ENCODE results near the gene TRAK1.
A peak's percentile ranks its signal among the peaks of the same experiment; 100 is the strongest.
"Not testable (repeated sequence)": the region's sequence is repeated elsewhere in the genome, so short reads cannot be mapped to it uniquely, and the experiment has no call there.

The TRAK1 gene, protein sequence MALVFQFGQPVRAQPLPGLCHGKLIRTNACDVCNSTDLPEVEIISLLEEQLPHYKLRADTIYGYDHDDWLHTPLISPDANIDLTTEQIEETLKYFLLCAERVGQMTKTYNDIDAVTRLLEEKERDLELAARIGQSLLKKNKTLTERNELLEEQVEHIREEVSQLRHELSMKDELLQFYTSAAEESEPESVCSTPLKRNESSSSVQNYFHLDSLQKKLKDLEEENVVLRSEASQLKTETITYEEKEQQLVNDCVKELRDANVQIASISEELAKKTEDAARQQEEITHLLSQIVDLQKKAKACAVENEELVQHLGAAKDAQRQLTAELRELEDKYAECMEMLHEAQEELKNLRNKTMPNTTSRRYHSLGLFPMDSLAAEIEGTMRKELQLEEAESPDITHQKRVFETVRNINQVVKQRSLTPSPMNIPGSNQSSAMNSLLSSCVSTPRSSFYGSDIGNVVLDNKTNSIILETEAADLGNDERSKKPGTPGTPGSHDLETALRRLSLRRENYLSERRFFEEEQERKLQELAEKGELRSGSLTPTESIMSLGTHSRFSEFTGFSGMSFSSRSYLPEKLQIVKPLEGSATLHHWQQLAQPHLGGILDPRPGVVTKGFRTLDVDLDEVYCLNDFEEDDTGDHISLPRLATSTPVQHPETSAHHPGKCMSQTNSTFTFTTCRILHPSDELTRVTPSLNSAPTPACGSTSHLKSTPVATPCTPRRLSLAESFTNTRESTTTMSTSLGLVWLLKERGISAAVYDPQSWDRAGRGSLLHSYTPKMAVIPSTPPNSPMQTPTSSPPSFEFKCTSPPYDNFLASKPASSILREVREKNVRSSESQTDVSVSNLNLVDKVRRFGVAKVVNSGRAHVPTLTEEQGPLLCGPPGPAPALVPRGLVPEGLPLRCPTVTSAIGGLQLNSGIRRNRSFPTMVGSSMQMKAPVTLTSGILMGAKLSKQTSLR

DNA sequence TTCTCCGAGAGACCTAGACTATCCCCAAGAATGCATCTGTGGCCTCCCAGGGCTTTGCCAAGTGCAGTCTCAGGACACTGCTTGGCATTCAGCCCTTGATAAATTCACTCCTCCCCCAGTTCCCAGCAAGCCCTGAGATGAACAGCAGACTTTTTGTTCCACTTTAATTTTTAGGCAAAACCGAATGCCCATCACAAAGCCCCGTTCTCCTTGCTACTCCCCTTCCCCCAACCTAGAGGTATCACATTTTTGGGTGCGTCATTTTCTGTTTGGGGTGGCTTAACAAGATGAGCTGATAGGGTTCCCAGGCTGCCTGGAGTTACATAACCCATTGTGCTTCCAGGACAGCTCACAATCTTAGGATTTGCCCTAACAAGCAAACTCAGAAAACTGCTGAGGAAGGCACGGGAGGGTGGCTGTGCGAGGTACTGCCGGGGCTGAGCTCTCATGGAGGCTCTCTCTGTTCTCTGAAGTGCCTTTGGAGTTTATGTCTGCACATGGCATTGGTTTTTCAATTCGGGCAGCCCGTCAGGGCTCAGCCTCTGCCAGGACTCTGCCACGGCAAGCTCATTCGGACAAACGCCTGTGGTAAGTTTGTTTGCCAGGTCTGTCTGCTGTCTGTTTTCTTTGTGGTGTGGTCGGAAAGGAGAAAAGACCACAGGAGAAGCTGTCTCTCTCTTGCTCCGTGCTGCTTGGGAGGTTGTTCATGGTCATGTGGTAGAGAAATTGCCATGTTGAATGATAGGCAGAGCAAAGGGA, at the start of gene TRAK1:
Gene TRAK1 (plus strand): TSS at position 385 of the 759 bp plus-strand sequence. CDS start 113 bp downstream, at position 498.
- no peak for DNase-seq

DNA sequence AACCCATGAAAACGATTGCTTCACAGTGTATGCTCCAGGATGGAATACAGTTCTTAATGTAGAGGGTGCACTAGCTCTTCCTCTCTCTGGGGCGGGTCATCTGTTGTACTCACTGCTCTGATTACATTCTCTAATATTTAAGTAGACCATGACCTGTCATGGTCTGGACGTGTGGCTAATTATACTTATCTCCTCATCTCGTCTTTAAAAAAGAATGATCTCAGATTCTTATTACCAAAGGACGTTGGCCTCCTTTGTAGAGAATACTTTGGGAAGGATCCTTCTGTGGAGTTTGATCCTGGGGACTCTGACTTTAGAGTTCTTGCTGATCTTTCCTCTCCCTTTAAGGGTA, 48.4 kb upstream of the TRAK1 start:
- no peak for DNase-seq

DNA sequence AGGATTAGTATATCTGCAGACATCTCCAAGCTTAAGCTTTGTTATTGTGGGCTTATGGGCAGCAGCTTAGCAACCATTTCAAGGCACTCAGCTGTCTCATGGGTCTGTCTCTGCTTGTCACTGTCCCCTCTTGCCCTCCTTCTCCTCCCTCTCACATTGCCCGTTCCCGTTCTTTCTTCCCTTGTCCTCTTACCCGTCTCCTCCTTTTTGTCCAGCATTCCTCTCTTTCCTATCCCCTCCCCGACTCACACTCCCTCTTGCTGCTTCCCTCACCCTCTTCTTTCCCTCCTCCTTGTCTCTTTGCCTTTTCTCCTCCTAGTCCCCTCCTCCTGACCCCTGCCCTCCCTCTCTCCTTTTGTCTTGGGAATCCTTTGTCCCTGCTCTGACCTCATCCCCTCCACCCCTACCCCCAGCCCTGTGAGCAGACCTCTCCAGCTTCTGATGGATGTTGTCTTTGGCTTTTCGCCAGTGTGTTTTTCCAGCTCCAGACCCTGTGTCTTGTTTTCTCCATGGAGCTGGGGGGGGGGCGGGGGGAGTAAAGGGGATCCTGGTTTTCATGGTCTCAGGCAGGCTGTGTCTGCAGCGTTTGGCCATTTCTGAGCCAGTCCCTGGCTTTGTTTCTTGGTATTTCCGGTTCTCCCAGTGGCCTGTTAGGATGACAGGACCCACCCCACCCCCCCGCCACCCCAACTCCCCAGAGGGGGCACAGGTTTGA, 47.9 kb upstream of the TRAK1 start:
- DNase-seq = peak in 1 of 2 experiments; percentile 6

DNA sequence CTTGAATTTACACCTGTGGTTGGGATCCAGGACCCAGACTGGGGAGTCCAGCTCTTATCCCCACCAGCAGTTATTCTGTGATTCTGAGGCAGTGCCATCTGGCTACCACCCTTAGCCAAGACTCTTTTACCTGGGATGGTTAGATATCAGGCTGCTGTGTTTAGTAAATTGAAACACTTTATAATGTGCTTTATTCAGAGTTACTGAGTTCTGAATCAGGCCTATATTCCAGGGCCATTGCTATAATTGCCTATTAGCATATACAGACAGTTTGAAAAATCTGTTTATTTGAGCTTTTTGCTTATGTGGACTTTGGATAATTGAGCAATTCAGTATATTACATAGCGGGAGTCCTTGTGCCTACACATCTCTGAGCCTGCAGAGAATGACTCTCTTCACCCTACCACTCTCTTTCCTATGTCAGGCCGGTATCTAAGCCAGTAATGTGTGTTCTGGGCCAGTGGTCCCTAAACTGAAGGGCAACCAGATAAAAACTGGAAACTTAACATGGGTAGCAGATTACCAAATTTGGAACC, 45.4 kb upstream of the TRAK1 start:
- DNase-seq = no peak

DNA sequence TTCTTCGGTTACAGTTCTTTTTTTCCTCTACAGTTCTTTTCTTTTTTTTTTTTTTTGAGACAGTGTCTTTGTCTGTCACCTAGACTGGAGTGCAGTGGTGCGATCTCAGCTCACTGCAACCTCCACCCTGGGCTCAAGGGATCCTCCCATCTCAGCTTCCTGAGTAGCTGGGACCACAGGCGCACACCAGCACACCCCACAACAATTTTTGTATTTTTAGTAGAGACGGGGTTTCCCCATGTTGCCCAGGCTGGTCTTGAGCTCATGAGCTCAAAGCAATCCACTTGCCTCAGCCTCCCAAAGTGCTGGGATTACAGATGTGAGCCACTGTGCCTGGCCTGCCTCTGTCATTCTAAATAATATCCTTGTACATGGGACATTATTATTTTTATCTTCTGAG, 42.6 kb upstream of the TRAK1 start:
- DNase-seq = not testable (repeated sequence)

DNA sequence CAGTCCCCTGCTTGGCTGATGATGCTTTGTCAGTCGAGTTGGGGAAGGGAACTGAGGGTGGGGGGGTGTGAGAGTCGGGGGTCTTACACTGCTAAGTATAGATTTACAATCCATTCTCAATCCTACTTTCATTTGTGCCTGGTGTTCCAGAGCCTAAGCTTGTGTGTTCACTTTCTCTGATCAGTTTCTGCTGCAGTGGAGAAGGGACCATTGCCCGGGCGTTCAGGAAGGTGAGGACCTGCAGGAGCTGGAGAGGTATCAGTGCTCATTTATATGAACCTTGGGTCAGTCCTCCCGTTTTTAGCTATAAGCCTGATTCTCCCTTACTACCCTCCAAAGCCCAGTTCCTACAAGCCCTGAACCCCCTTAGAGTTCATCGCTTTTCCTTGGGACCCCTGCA, 41.0 kb upstream of the TRAK1 start:
- DNase-seq = no peak

DNA sequence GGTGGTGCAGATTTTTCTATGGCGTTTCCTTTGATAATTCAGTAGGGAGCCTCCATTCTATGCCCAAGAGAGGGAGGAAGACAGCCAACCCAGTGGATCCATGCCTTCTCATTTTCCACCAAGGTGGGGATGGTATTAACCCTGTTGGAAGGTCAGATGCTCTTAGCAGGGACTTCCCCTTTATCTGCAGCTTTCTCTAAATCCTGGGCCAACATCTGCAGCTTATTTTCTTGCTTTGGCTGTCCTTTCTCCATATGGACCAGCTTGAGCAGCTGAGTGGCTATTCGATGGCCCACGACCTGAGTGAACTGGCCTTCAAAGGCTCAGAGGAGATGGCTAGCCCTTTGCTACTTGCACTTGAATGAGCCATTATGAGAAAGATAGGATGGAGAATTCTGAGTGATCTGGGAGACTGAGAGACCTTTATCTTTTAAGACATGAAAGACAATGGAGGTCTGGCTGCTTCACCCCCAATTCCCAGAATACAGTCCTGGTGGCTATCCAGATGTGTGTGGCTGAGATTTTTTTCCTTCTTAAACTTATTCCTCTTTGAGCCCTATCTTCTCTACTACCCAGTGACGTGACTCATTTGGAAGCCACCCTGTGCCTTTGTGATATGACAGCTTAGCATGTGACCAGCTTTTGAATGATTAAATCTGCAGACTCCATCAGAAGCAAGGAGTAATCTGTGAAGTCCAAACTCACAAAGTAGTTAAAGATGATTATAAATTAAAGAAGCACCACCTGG, 39.6 kb upstream of the TRAK1 start:
- DNase-seq = no peak

DNA sequence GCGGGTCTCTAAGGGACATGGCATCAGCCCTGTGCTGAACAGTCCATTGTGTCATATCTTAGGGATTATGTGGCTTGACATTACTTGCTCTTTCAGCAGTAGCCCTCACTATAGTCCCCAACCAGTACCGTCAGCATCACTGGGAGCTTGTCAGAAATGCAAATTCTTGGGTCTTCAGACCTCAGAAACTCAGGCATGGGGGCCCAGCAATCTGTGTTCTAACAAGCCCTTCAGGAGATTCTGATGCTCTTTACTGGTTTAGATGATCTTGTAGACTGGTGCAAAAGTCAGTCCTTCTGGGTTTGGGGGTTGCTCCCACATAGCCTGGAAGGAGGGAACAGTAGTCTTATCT, 39.0 kb upstream of the TRAK1 start:
- no peak for DNase-seq

DNA sequence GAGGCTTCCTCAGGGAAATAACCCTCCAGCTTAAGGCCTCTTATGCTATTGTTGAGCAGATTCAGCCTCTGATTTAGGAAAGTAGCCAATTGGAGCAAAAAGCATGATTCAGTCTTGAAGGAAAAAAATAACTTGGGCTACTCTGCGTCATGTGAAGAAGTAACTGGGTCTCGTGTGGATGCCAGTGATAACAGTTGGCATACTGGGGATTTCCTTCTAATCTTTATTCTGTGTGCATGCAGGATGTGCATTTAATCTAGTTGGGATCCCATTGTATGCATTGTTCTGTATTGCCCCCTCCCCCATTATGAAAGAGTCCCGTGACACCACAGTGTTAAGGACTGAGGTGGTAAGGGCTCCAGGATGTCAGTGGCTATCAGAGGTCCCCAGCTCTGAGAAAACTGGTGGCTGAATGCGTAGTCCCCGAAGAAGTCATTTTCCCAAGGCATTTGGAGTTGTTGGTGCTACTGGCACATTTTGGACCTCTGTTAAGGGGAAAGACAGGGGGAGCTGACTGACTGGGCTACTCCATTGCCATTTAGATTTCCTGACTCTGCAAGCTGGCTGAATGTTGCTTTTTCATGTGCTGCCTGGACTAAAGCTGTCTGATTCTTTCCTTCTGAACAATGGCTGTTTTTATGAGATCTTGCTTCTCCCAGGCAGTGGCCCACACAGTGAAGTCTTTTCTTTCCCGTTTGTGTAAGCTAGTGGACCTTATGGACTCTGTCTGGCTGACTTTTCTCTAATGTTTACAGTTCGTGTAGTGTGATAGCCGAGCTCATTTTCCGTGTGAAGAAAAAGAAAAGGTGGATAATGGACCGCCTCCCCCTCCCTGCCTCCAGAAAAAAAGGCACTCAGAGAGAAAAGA, 38.4 kb upstream of the TRAK1 start:
- DNase-seq = no peak

DNA sequence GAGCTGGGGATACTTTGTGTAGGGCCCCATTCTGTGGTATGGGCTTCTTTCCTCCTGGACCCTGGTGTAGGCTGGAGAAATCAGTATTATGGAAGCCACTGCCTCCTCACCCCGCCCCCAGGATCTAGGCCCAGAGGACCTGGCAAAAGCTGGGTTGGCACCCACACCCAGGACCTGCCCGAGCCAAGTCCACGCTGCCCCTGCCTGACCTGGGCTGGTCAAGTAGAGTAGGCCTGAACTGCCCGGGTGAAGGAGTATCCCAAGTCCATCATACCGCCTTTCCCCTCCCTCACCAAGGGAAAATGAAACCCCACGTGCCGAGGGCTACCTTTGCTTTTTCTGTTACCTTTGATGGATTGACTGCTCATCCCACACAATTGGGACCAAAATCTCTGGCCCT, 37.7 kb upstream of the TRAK1 start:
- DNase-seq = no peak

DNA sequence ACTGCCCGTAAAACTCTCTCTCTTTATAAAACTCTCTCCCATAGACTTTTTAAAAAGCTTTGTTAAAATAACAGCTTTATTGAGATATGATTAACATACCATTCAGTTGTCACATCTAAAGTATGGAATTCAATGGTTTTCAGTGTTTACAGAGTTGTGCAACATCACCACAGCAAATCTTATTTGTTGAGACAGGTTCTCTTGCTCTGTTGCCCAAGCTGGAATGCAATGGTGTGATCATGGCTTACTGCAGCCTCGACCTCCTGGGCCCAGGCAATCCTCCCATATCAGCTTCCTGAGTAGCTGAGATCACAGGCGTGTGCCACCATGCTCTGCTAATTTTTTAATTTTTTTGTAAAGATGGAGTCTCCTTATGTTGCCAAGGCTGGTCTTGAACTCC, 35.9 kb upstream of the TRAK1 start:
- DNase-seq = no peak

DNA sequence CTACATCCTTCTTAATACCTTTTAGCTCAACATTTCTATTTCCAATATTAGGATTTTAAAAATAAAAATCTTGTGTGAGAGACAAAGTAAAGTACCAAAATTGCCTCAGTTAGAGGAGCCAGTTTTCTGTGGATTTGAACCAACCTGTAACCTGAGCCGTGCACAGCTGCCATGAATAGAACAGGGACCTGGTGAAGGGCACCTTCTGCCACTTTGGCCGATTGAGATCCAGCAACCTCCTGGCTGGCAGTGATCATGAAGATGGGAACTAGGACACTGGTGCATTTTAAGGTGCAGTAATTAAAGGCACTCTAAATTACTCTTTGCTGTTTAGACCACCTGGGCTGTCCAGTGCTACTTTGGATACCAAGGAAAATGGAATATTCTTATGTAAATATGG, 34.3 kb upstream of the TRAK1 start:
- no peak for DNase-seq

DNA sequence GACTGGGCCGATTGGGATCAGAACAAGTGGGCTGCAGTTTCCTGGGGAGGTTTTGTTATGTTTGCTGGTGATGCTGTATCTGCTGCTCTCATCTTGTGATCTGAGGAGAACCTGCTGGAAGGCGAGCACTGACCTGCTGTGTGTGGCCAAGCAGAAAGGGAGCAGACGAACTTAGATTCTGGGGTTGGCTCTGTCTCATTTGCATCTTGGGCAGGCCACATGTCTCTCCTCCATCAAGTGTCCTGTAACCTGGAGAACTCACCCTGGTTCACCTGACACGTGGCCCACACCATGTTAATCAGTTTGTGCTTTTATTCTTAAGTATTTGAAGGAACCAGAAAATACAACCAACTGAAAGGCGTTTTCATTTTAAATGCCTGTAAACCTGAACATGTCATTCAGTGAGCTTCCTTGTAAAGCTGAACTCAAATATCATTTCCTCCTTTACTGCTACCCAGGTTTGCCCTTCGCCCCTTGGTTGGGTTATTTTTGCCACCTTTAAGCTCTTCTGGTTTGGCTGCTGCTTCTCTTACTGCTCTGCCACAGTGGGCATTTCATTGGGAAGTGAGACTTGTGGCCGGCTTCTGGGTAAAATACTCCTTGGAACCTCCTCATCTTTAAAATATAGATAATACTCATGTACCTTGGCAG, 33.5 kb upstream of the TRAK1 start:
- DNase-seq = no peak

DNA sequence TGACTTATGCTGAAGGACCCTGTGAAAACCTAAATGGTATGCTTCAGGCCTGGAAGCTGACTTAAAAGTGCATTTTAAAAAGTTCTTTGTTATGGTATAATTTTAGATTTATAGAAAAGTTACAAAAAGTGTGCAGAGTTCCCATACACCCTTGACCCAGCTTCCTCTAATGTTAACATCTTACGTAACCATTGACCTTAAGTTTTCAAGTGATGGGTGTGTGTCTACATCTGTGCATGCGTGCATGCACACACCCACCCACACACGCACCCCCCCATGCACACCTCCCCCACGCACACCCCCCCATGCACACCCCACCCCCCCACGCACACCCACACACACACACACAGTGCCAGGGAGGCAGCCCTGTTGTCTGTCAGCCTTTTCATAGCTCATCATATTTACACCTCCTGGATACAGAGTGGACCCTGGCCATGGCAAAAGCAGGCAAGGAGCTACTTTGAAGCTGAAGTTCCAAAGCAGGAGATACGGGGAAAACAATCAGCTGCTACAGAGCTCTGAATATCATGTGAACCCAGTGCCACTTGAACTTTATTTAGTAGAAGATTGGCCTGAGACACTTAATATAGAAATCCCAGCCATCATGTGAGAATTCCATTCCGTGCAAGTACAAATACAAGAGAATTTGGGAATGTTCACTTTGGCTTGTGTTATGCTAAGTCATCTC, 30.0 kb upstream of the TRAK1 start:
- no peak for DNase-seq

DNA sequence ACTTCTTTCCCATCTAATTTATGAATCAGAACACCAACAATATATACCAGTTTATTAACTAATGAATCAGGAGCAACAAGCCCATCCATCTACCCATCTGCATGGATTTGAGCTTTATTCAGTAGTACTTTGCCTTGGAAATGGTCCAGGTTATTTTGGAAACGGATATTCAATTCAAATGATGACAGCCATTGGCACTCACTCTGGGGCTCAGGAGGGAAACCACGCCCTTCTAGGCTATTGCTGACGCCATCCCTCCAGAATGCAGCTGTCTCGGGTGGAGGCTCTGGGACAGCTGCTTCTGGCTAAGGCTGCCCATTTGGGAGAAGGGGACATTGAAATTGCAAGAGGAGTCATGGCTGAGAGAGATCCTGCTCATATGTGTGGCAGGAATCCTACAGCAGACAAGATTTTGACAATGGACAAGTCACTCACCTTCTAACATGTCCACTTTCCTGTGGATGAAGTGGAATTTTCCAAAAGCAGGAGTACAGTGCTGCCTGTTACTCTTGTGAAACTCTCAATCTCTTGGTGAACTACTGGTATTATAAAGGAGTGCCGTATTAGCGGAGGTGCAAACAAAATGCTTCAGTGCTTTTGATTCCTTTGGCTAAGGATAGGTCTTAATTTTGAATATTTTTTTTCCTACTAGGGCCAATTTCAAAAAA, 29.3 kb upstream of the TRAK1 start:
- DNase-seq = no peak

DNA sequence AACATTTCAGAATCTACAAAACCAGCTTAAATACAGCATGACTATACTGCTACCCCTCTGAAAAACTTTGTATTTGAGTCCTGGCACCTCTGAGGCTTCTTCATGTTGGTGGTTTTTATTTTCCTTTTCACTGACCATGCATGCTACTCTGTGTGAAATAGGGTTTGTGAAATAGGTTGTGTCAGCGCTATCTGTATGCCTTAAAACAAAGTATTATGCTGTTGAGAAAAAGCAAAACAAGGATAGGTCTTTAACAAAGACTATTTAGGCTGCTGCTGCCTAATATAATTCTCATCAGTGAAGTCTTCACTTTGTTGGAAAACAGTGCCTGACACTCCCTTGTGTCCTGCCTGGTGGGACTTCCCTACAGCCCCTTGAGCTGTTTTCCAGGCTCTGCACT, 28.7 kb upstream of the TRAK1 start:
- DNase-seq = no peak

DNA sequence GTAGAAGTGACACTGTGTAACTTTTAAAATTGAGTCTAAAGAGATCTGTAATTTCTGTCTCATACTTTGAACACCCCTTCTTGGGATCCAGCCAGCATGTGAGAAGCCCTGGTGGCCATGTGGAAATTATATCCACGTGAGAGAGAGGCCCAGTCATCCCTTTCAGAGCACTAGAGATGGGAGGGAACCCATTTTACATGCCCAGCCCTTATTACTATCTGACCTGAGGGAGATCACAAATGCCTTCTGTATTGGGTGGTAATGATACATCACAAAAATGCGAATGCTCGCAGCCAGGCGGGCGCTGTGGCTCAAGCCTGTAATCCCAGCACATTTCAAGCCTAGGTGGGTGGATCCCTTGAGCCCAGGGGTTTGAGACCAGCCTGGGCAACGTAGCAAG, 27.3 kb upstream of the TRAK1 start:
- DNase-seq = no peak

DNA sequence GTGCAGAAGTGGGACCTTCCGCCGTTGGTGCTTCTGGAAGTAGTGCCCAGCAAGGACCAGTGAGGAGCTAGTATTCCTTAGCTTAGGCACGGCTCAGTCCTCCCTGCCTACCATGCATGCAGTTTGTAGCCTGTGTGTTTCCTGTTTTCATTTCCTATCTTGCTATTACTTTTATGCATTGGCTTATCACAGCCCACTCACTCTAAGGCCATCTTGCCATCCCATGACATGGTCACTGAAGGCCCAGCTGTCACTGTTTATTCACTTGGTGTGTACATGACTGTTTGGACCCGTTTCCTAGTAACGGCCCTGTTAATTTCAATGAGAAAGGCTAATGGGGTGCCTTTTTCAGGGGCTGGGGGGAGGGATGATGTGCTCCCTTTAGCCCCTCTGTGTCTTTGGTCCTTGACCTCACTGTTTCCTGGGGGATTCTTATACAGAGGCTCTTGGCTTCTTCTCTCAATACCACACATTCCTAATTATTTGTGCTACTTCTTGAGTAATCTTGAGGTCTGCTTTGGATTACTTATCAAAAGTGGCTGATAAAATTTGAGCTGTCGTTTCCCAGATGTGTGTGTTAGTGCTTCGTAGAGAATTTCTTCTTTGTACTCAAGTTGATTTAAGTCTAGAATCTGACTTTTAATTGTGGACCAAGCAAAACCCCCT, 24.5 kb upstream of the TRAK1 start:
- DNase-seq = no peak

All from activated T-cell treated with anti-CD3 and anti-CD28 coated beads, Interleukin-2, amount 50 U/mL, for 48 hours (primary cell).